Hepatocyte (in vitro differentiated cells): ENCODE data around the gene ZNF264. TPM values are rescaled to one million over a fixed set of nuclear protein-coding genes. Genes with fewer than 3 reads are reported as not detected.

ENCODE experiments used
- DNase-seq: peaks from one replicate; pipeline ENCODE4 v3.0.0-alpha.2; 2016; ENCODE audit warnings: low spot score
- H2AFZ ChIP-seq: fragments of 200-600 bp; sonication (generic); 2 replicates; pipeline ENCODE4 v1.6.0; 2016; ENCODE audit warnings: antibody characterized with exemption, mild to moderate bottlenecking
- H3K27ac ChIP-seq: fragments of 200-600 bp; sonication (generic); 2 replicates; pipeline ENCODE4 v1.5.1; 2016; ENCODE audit warnings: mild to moderate bottlenecking
- H3K27me3 ChIP-seq: fragments of 200-600 bp; sonication (generic); 2 replicates; pipeline ENCODE4 v1.6.1; 2016
- H3K36me3 ChIP-seq: fragments of 200-600 bp; sonication (generic); replicated peaks from 2 replicates; pipeline ENCODE4 v1.5.1; 2016; ENCODE audit warnings: low read depth; ENCODE audit not compliant: insufficient read depth
- H3K4me1 ChIP-seq: fragments of 200-600 bp; sonication (generic); 2 replicates; pipeline ENCODE4 v1.5.1; 2016; ENCODE audit warnings: mild to moderate bottlenecking, moderate library complexity; ENCODE audit not compliant: insufficient read depth
- H3K4me2 ChIP-seq: fragments of 200-600 bp; sonication (generic); 2 replicates; pipeline ENCODE4 v1.6.0; 2016
- H3K4me3 ChIP-seq: fragments of 200-600 bp; sonication (generic); 2 replicates; pipeline ENCODE4 v1.5.1; 2016; ENCODE audit warnings: mild to moderate bottlenecking
- H3K79me2 ChIP-seq: fragments of 200-600 bp; sonication (generic); 2 replicates; pipeline ENCODE4 v1.6.0; 2017; ENCODE audit warnings: mild to moderate bottlenecking
- H3K9me2 ChIP-seq: fragments of 200-600 bp; sonication (generic); replicated peaks from 2 replicates; pipeline ENCODE4 v1.6.0; 2017; ENCODE audit warnings: mild to moderate bottlenecking; ENCODE audit not compliant: insufficient read depth
- H3K9me3 ChIP-seq: fragments of 200-600 bp; sonication (generic); 2 replicates; pipeline ENCODE4 v1.5.1; 2016; ENCODE audit warnings: low read depth, mild to moderate bottlenecking
- H4K20me1 ChIP-seq: fragments of 200-600 bp; sonication (generic); 2 replicates; pipeline ENCODE4 v1.6.0; 2016; ENCODE audit warnings: mild to moderate bottlenecking; ENCODE audit not compliant: insufficient read depth, poor library complexity, severe bottlenecking
- CTCF ChIP-seq: fragments of 200-600 bp; sonication (generic); IDR thresholded peaks from 2 replicates; pipeline ENCODE4 v1.5.1; 2016; ENCODE audit warnings: antibody characterized with exemption, mild to moderate bottlenecking; ENCODE audit not compliant: poor library complexity
- EZH2 ChIP-seq: fragments of 200-600 bp; sonication (generic); IDR thresholded peaks from 2 replicates; pipeline ENCODE4 v1.6.1; 2016; ENCODE audit warnings: antibody characterized with exemption, mild to moderate bottlenecking, borderline replicate concordance
- EZH2phosphoT487 ChIP-seq: fragments of 200-600 bp; sonication (generic); IDR thresholded peaks from one replicate; pipeline ENCODE4 v1.6.1; 2018; ENCODE audit warnings: antibody characterized with exemption, mild to moderate bottlenecking, low read depth, moderate library complexity; ENCODE audit not compliant: unreplicated experiment, severe bottlenecking
- WGBS: methylation state at CpG from one replicate; pipeline ENCODE4 v1.1.6; 2016; ENCODE audit warnings: low lambda C conversion rate; ENCODE audit errors: missing lambda C conversion rate; 5-methylcytosine and 5-hydroxymethylcytosine counted together
- polyA plus RNA-seq: library from polyadenylated mRNA; unstranded; fragments of >200 nt; fragmentation: Nextera tagmentation; extraction: Ambion mirVana; gene quantifications from 2 replicates; pipeline ENCODE4 v1.2.1, GENCODE V29; 2016
- small RNA-seq: library from RNA; depleted of rRNA; stranded (forward); fragments of <200 nt; gene quantifications from one replicate; pipeline ENCODE3, GENCODE V24; 2014
- total RNA-seq: library from RNA; depleted of rRNA; stranded (reverse); fragments of >200 nt; gene quantifications from 2 replicates; pipeline ENCODE4 v1.2.3, GENCODE V29; 2014

The ZNF264 gene
- total and polyA plus RNA-seq, 2 experiments from 2014 or later: 4.4 to 26.2 TPM

GRCh38 chr19:57263244-57263741 lies 72.0 kb downstream of the ZNF264 start:
- Histone ChIP-seq H3K79me2 (peaks cover 5% of the 10 kb centered on the region), H3K4me1 (peaks cover 8% of the 10 kb centered on the region), H3K27me3 (no peaks in the 10 kb centered on the region), H3K36me3 (no peaks in the 10 kb centered on the region), H4K20me1 (no peaks in the 10 kb centered on the region), H2AFZ (no peak overlapping the region), H3K9me3 (no peaks in the 10 kb centered on the region), H3K27ac (no peak overlapping the region), H3K4me3 (no peak overlapping the region), H3K4me2 (no peak overlapping the region), H3K9me2 (no peaks in the 10 kb centered on the region)
- 94% methylated on average over 1 of the region's 1 CpG for WGBS
- DNase-seq: no peak
- no peak for TF ChIP-seq EZH2

GRCh38 chr19:57267291-57267690 lies 76.0 kb downstream of the ZNF264 start:
- H2AFZ ChIP-seq: no peak overlapping the region

GRCh38 chr19:57269515-57270250 lies 78.4 kb downstream of the ZNF264 start:
- no peaks in the 10 kb centered on the region for H3K36me3 ChIP-seq
- H3K4me2 ChIP-seq: no peak overlapping the region
- no peak overlapping the region for H3K4me3 ChIP-seq
- no peak overlapping the region for H2AFZ ChIP-seq
- no peaks in the 10 kb centered on the region for H3K9me3 ChIP-seq
- peak overlapping the region; percentile 34 for H3K27ac ChIP-seq
- no peaks in the 10 kb centered on the region for H3K27me3 ChIP-seq
- peaks cover 8% of the 10 kb centered on the region for H3K4me1 ChIP-seq
- peak; percentile 17 for DNase-seq
- no peaks in the 10 kb centered on the region for H4K20me1 ChIP-seq
- 71% methylated on average over 4 of the region's 4 CpGs for WGBS
- H3K79me2 ChIP-seq: no peaks in the 10 kb centered on the region
- H3K9me2 ChIP-seq: no peaks in the 10 kb centered on the region
- TF ChIP-seq CTCF: no peak
- TF ChIP-seq EZH2: no peak
- no peak for TF ChIP-seq EZH2phosphoT487

More at GRCh38 chr19:57267291-57267690, 76.0 kb downstream of the ZNF264 start:
- Histone ChIP-seq H3K36me3 (no peaks in the 10 kb centered on the region), H3K4me3 (no peak overlapping the region), H3K27ac (peak overlapping the region; percentile 63), H3K27me3 (no peaks in the 10 kb centered on the region), H3K9me3 (no peaks in the 10 kb centered on the region), H3K4me1 (peaks cover 8% of the 10 kb centered on the region), H3K79me2 (no peaks in the 10 kb centered on the region), H4K20me1 (no peaks in the 10 kb centered on the region), H3K9me2 (no peaks in the 10 kb centered on the region), H3K4me2 (no peak overlapping the region)
- DNase-seq: peak; percentile 35
- 64% methylated on average over 3 of the region's 3 CpGs for WGBS
- TF ChIP-seq EZH2phosphoT487 (no peak), CTCF (no peak), EZH2 (no peak)

- Histone ChIP-seq H3K27ac (no peak overlapping the region), H3K27me3 (no peaks in the 10 kb centered on the region), H3K9me2 (no peaks in the 10 kb centered on the region), H3K4me2 (no peak overlapping the region), H3K79me2 (no peaks in the 10 kb centered on the region), H3K9me3 (no peaks in the 10 kb centered on the region), H3K36me3 (no peaks in the 10 kb centered on the region), H4K20me1 (no peaks in the 10 kb centered on the region), H3K4me1 (peaks cover 8% of the 10 kb centered on the region), H3K4me3 (no peak overlapping the region), H2AFZ (no peak overlapping the region)
- no peak for DNase-seq
- 95% methylated on average over 8 of the region's 8 CpGs for WGBS
- TF ChIP-seq EZH2phosphoT487 (no peak), CTCF (no peak), EZH2 (no peak)
Measured at GRCh38 chr19:57271280-57271679, 80.0 kb downstream of the ZNF264 start.

Small RNAs within 50 kb of the gene (small RNA-seq; reads per million reads assigned to genes)
- not detected for gene AC025588.3

Other genes starting within 250 kb of the ZNF264 start
- gene USP29, start 71.5 kb upstream of the ZNF264 start, total RNA-seq: not detected in 2 replicates
- gene USP29, start 71.5 kb upstream of the ZNF264 start, polyA plus RNA-seq: not detected in 2 replicates
- not detected in 2 replicates for gene ZIM3, start 46.3 kb upstream of the ZNF264 start, total RNA-seq
- not detected in 2 replicates for gene ZIM3, start 46.3 kb upstream of the ZNF264 start, polyA plus RNA-seq
- not detected in 2 replicates for gene DUXA, start 24.0 kb upstream of the ZNF264 start, total RNA-seq
- not detected in 2 replicates for gene DUXA, start 24.0 kb upstream of the ZNF264 start, polyA plus RNA-seq
- 0.27 and 1.0 TPM in 2 replicates for gene AURKC, start 39.5 kb downstream of the ZNF264 start, total RNA-seq
- 0.25 and 0.88 TPM in 2 replicates for gene AURKC, start 39.5 kb downstream of the ZNF264 start, polyA plus RNA-seq
- gene ZNF805, start 49.1 kb downstream of the ZNF264 start, total RNA-seq: 12.3 and 13.9 TPM in 2 replicates
- gene ZNF805, start 49.1 kb downstream of the ZNF264 start, polyA plus RNA-seq: 1.5 and 1.9 TPM in 2 replicates
- 63.7 and 77.4 TPM in 2 replicates for gene ZNF460, start 89.0 kb downstream of the ZNF264 start, total RNA-seq
- 5.9 and 6.2 TPM in 2 replicates for gene ZNF460, start 89.0 kb downstream of the ZNF264 start, polyA plus RNA-seq
- gene ZNF543, start 129.0 kb downstream of the ZNF264 start, total RNA-seq: 6.7 and 6.9 TPM in 2 replicates
- gene ZNF543, start 129.0 kb downstream of the ZNF264 start, polyA plus RNA-seq: 0.61 and 2.6 TPM in 2 replicates
- gene ZNF304, start 159.8 kb downstream of the ZNF264 start, total RNA-seq: 6.9 and 7.5 TPM in 2 replicates
- gene ZNF304, start 159.8 kb downstream of the ZNF264 start, polyA plus RNA-seq: 2.0 and 3.0 TPM in 2 replicates
- gene TRAPPC2B, start 172.1 kb downstream of the ZNF264 start, total RNA-seq: 19.8 and 27.8 TPM in 2 replicates
- 39.0 and 50.7 TPM in 2 replicates for gene TRAPPC2B, start 172.1 kb downstream of the ZNF264 start, polyA plus RNA-seq
- 1.6 and 5.2 TPM in 2 replicates for gene ZNF547, start 172.1 kb downstream of the ZNF264 start, total RNA-seq
- gene ZNF547, start 172.1 kb downstream of the ZNF264 start, polyA plus RNA-seq: 0.72 and 1.8 TPM in 2 replicates
- 17.6 and 26.3 TPM in 2 replicates for gene ZNF548, start 198.4 kb downstream of the ZNF264 start, total RNA-seq
- 8.1 and 9.3 TPM in 2 replicates for gene ZNF548, start 198.4 kb downstream of the ZNF264 start, polyA plus RNA-seq
- 6.9 and 7.2 TPM in 2 replicates for gene ZNF17, start 219.7 kb downstream of the ZNF264 start, total RNA-seq
- gene ZNF17, start 219.7 kb downstream of the ZNF264 start, polyA plus RNA-seq: 1.4 and 2.3 TPM in 2 replicates
- gene ZNF749, start 243.8 kb downstream of the ZNF264 start, total RNA-seq: 10.4 and 10.5 TPM in 2 replicates
- gene ZNF749, start 243.8 kb downstream of the ZNF264 start, polyA plus RNA-seq: 3.0 and 7.1 TPM in 2 replicates